Mucosa of rectum (tissue), 2 donors: Measurements from ENCODE around the gene ATL2.
"Not testable (repeated sequence)": the region's sequence is repeated elsewhere in the genome, so short reads cannot be mapped to it uniquely, and the experiment has no call there.

ENCODE experiments used
- H3K27ac ChIP-seq, 2 donors: one replicate each; pipeline ENCODE4 v1.7.0; 2013; ENCODE audit warnings: inconsistent platforms in 2 of 2, low read depth in 2 of 2, low read length in 2 of 2
- H3K27me3 ChIP-seq, 2 donors: one replicate each; pipeline ENCODE4 v1.7.0; 2013; ENCODE audit warnings: low read length in 2 of 2; ENCODE audit not compliant: control insufficient read depth in 2 of 2, insufficient read depth in 2 of 2
- H3K36me3 ChIP-seq, 2 donors: one replicate each; pipeline ENCODE4 v1.7.0; 2013; ENCODE audit warnings: low read length in 2 of 2; ENCODE audit not compliant: control insufficient read depth in 2 of 2, insufficient read depth in 2 of 2
- H3K4me1 ChIP-seq, 2 donors: one replicate each; pipeline ENCODE4 v1.7.0; 2013; ENCODE audit warnings: low read length in 2 of 2, mild to moderate bottlenecking in 1 of 2; ENCODE audit not compliant: control insufficient read depth in 2 of 2, insufficient read depth in 2 of 2
- H3K4me3 ChIP-seq, 2 donors: one replicate each; pipeline ENCODE4 v1.7.0; 2013; ENCODE audit warnings: low read length in 2 of 2
- H3K9ac ChIP-seq, 2 donors: one replicate each; pipeline ENCODE4 v1.7.0; 2013; ENCODE audit warnings: low read length in 2 of 2, low read depth in 1 of 2, mild to moderate bottlenecking in 1 of 2
- H3K9me3 ChIP-seq, 2 donors: one replicate each; pipeline ENCODE4 v1.7.0; 2013; ENCODE audit warnings: low read length in 2 of 2; ENCODE audit not compliant: control insufficient read depth in 2 of 2
- donor health status: healthy.
- donor health status: Normal muscosa, but diverticular disease.

The ATL2 gene

GRCh38 chr2:38390947-38391346 is 13.9 kb upstream of the ATL2 start:
- no peak overlapping the region for H3K4me3 ChIP-seq
- no peak overlapping the region for H3K9ac ChIP-seq
- no peaks in the 10 kb centered on the region for H3K4me1 ChIP-seq
- H3K36me3 ChIP-seq, result no peaks in the 10 kb centered on the region
- no peaks in the 10 kb centered on the region for H3K9me3 ChIP-seq
- H3K27me3 ChIP-seq, result no peaks in the 10 kb centered on the region
- H3K27ac ChIP-seq, result no peak overlapping the region

GRCh38 chr2:38387887-38388286 is 10.8 kb upstream of the ATL2 start:
- no peaks in the 10 kb centered on the region for H3K36me3 ChIP-seq
- H3K27me3 ChIP-seq, result no peaks in the 10 kb centered on the region
- peaks cover 0 to 7% of the 10 kb centered on the region in 2 donors for H3K4me1 ChIP-seq
- no peaks in the 10 kb centered on the region for H3K9me3 ChIP-seq
- H3K4me3 ChIP-seq, result no peak overlapping the region
- H3K27ac ChIP-seq, result no peak overlapping the region
- H3K9ac ChIP-seq, result no peak overlapping the region

DNA sequence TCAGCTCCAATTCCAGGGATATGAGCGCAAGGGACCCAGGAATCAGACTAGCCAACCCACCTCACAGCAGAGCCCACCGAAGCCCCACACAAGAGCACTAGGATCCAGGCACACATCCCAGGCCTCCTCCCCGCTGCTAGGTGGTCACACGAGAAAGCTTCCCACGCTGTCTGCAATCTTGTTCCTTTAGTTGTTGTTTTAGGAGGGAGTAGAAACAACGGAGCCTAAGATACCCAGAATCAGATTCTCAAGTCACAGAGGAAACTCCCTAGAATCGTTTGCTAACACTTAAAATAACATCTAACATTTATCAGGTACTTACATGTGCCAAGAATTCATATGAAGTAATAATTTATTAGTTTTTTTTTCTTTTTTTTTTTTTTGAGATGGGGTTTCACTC is 9.7 kb upstream of the ATL2 start:
- no peak overlapping the region for H3K27ac ChIP-seq
- H3K4me1 ChIP-seq, result peaks cover 0 to 8% of the 10 kb centered on the region in 2 donors
- no peak overlapping the region for H3K4me3 ChIP-seq
- H3K9me3 ChIP-seq, result no peaks in the 10 kb centered on the region
- no peaks in the 10 kb centered on the region for H3K27me3 ChIP-seq
- H3K9ac ChIP-seq, result no peak overlapping the region
- no peaks in the 10 kb centered on the region for H3K36me3 ChIP-seq

DNA sequence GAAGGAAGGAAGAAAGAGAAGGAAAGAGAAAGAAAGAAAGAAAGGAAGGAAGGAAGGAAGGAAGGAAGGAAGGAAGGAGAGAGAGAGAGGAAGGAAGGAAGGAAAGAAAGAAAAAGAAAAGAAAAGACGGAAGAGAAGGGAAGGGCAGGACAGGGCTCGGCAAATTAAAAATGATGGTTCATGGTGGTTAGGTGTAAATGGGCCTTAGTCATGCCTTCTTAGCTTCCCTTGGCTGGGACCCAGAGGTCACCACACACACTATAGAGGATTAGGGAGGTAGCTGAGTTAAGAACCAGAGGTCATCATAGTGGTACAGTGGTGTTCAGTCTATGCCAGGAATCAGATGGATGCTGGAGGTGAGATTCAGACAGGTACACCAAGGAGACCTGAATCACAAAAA is 9.3 kb upstream of the ATL2 start:
- H3K27ac ChIP-seq, result no peak overlapping the region
- H3K27me3 ChIP-seq, result no peaks in the 10 kb centered on the region
- H3K9me3 ChIP-seq, result no peaks in the 10 kb centered on the region
- no peak overlapping the region for H3K9ac ChIP-seq
- H3K36me3 ChIP-seq, result no peaks in the 10 kb centered on the region
- H3K4me3 ChIP-seq, result no peak overlapping the region
- peaks cover 3 to 11% of the 10 kb centered on the region in 2 donors for H3K4me1 ChIP-seq

DNA sequence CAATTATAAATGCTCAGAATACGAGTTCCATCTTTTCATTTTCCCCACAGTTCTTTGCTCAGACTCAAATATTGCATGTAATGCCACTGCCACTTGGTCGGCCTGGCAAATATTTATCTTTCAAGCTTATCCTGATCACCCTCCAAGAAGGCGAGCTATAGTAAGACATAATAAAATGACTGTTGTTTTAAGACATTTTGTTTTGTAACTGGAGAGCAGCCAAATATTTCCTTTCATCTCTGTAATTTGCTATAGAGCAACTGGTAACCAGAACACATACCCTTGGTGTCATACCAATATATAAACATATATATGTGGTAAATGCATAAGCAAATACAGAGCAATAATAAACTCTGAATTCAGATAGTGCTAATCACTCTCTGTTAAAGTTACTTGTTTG is 7.3 kb upstream of the ATL2 start:
- H3K9ac ChIP-seq, result no peak overlapping the region
- no peaks in the 10 kb centered on the region for H3K27me3 ChIP-seq
- H3K4me3 ChIP-seq, result no peak overlapping the region
- no peak overlapping the region for H3K27ac ChIP-seq
- no peaks in the 10 kb centered on the region for H3K9me3 ChIP-seq
- H3K4me1 ChIP-seq, result peaks cover 3 to 11% of the 10 kb centered on the region in 2 donors
- H3K36me3 ChIP-seq, result no peaks in the 10 kb centered on the region

DNA sequence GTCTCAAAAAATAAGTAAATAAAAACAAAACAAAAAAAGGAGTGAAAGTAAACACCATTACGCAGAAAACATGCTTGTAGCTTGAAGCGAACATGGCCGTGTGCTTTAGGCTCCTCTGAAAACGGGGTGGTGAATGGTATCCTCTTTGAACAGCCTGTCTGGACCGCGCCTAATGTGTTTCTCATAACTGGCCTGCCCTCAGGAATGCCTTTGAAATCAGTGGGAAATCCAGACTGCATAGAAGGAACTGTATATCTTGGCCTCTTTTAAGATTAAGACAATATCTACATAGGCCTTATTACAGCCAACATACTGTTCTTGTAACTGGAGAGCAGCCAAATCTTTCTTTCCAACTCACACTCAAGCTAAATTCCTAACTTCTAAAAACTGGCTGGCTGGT is 6.7 kb upstream of the ATL2 start:
- not testable (repeated sequence) for H3K36me3 ChIP-seq, H3K27ac ChIP-seq, H3K9me3 ChIP-seq, H3K27me3 ChIP-seq, H3K9ac ChIP-seq, H3K4me3 ChIP-seq
- H3K4me1 ChIP-seq, result peaks cover 3 to 11% of the 10 kb centered on the region in 2 donors

GRCh38 chr2:38381381-38382143 is 4.5 kb upstream of the ATL2 start:
- no peak overlapping the region for H3K9ac ChIP-seq
- no peak overlapping the region for H3K4me3 ChIP-seq
- no peak overlapping the region for H3K27ac ChIP-seq
- H3K36me3 ChIP-seq, result no peaks in the 10 kb centered on the region
- H3K9me3 ChIP-seq, result no peaks in the 10 kb centered on the region
- no peaks in the 10 kb centered on the region for H3K27me3 ChIP-seq
- H3K4me1 ChIP-seq, result peaks cover 3 to 11% of the 10 kb centered on the region in 2 donors

DNA sequence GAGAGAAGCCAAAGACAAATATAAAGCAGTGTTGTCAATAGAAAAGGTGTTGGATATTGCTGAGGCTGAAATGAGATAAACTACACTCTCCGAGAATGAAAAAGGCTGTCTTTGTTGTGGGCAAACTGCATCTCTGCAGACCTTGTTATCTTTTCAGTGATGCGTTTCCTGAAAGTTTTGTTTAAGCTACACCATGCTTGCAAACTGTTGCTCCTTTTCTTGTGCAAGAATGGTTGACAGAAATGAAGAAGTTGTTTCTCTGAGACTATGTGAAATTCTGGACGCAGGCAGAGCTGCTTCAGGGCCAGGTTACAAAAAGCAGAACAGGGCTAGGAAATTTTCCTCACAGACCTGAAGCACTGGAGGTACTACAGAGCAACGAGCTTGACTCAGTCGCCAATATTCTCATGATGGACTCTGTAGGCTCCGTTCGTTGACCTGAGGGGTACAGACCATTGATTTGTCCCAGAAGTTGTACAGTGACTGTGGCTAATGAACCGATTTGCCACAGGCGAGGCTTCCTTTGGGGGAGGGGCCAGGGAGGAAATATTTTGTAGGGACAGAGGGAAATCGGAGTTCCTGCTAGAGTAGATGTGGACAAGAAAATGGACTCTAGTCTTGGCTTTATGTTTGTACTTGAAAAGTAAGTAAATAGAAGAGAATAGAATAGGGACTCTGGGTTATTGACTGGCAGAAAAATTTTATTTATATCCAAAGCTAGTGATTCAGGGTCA is 3.5 kb upstream of the ATL2 start:
- Histone ChIP-seq H3K9me3 (no peaks in the 10 kb centered on the region), H3K4me3 (no peak overlapping the region), H3K9ac (no peak overlapping the region), H3K27ac (no peak overlapping the region), H3K27me3 (no peaks in the 10 kb centered on the region), H3K4me1 (peaks cover 3 to 11% of the 10 kb centered on the region in 2 donors), H3K36me3 (no peaks in the 10 kb centered on the region)

DNA sequence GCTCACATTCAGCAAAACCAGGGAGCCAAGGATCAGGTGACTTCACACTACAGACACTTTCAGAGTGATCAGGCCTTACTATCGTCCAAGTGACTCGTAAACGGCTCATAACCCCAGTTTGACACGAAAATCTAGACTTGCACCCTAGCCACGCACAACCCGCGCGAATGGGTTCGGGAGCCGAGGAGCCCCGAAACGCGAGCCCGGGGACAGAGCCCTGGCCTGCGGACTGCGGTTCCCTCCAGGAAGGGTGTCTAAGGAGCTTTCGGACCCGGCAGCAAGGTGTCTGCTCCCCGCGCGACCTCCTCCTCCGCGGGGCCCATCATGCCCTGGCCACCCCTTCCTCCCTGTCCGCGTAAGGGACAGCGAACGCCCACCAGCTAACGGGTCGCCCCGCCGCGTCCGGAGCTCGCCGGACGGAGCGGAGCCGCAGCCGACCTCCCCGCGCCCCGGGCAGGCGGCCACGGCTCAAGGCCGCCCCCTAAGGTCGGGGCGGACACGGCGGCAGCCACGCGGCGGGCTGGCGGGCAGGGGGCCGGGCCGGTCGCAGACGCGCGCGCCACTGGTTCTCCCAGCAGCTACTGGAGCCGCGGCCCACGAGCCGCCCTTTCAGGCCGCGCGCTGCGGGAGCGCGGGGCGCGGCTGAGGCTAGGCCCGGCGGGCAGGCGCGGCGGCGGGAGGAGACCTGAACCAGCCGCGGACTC is 575 bp downstream of the ATL2 start:
- peak overlapping the region; percentile 91 to 97 for H3K9ac ChIP-seq
- no peaks in the 10 kb centered on the region for H3K9me3 ChIP-seq
- no peaks in the 10 kb centered on the region for H3K27me3 ChIP-seq
- peak overlapping the region; percentile 97 to 98 for H3K27ac ChIP-seq
- no peaks in the 10 kb centered on the region for H3K36me3 ChIP-seq
- H3K4me3 ChIP-seq, result peak overlapping the region; percentile 84 to 94
- peaks cover 8 to 10% of the 10 kb centered on the region in 2 donors for H3K4me1 ChIP-seq
